GM18861 (cell line): Measurements from ENCODE around the gene MAFF.
"Not testable (repeated sequence)": the region's sequence is repeated elsewhere in the genome, so short reads cannot be mapped to it uniquely, and the experiment has no call there.

Experiments
- ATAC-seq: cut with Tn5 transposase; IDR thresholded peaks from one replicate; pipeline ENCODE4 v1.9.1; 2021; ENCODE audit not compliant: unreplicated experiment

MAFF gene

DNA sequence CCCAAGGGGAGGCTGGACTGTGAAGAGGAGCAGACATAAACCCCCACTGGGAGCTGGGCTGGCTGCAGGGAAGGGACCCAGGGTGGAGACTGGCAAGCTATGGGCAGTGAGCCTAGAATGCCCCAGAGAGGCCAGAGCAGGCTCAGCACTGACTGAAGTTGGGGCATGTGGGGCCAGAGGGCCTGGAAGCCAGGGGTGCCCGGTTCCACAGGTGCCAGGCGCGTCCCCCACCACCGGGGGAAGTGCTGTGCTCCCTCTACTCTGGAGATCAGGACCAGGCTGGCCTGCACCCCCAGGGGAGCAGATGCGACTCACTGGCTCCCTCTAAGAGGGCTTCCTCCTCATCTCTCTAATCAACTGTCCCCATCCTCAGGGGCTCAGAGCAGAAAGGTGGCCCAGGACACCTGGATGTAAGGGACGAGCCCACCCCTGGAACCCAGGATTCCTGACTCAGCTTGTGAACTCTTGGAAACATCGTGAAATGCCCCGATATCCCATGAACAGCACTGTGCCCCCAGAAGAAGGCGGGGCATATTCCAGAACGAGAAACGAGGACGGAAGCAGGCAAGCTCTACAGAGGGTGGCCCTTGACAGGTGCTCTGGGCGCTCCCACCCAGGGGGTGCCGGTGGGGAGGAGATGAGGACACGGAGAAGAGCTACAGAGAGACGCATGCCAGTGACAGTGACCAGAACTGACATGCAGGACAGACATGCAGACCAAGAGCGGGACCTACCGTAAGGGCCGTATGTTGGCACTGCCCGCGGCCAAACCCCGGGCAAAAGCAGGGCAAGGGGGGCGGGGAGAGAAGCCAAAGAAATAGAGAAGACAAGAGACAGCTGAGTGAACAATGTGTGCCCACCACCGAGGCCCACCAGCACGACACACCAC, 20.4 kb downstream of the MAFF start:
- ATAC-seq: no peak

- ATAC-seq: no peak
These were observed 21.0 kb downstream of the MAFF start for GRCh38 chr22:38222797-38223119.

- no peak for ATAC-seq
These were observed 21.6 kb downstream of the MAFF start for GRCh38 chr22:38223289-38223960.

- ATAC-seq: no peak
These were observed 25.3 kb downstream of the MAFF start for GRCh38 chr22:38226853-38227649.

DNA sequence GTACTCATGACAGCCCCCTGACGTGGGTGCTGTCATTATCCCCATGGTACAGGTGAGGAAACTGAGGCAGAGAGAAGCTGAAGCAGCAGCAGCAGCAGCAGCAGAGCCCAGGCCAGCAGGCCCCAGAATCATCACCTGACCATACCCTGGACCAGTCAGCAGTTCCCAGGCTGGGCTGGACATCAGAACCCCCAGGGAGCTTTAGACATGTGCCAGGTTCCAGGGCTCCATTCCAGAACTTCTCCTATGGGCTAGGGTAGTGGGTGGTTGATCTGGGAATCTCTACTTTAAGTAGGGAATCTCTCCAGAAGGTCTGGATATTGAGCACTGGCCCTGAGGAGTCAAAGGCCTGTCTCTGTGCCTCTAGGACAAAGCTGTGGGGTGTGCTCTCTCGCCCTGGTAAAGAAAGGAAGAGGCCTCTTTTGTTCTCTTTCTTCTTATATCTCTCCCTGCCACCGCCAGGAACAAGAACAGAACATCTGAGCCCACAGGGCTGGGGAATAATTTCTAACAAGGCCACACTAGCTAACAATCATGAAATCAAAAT, 26.6 kb downstream of the MAFF start:
- ATAC-seq: no peak

- ATAC-seq: no peak
These were observed 27.3 kb downstream of the MAFF start for GRCh38 chr22:38228873-38229740.

DNA sequence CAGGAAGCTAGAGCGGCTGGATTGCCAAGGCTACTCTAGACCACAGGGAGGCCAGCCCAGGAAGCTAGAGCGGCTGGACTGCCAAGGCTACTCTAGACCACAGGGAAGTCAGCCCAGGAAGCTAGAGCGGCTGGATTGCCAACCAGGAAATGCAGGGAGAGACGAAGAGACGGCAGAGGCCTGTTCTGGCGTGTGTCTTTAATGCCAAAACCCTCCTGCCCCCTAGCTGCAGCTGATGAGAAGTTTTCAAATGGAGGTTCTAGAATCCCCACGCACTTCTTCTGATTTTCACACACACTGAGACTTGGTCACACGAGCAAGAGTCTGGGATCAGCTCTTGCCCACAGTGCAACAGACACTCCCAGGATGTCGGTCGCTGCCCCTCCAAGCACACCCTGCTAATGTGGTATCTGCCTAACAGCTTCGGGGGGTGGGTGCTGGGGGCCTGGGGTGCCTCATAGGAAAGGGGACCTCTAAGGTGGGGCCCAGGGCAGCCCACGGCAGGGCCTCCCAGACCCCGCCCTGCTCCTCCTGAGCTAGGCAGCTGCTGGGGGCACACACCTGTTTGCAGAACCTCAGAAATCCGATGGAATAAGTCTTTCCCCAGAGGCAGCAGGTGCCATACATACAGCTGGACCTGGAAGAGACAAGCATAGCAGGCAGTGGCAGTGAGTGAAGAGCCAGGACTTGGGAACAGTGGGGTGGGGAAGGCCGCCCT, 28.5 kb downstream of the MAFF start:
- ATAC-seq: no peak

DNA sequence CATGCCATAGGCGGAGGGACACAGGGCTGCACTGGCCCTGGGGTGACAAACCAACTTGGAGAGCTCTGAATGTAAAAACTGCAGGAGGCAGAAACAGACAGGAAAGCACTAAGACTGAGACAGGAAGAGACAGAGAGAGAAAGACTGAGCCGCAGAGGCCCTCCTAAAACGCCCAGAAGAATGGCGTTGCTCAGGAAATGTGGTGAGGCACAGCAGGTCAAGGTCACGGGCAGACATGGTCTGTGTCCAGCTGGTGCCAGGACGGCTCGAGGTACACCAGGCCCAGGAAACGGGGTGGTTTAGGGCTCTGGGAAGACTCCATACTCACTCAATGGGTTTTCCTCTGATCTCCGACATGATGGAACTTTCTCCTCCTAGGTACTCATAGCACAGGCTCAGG, 29.1 kb downstream of the MAFF start:
- ATAC-seq: no peak

DNA sequence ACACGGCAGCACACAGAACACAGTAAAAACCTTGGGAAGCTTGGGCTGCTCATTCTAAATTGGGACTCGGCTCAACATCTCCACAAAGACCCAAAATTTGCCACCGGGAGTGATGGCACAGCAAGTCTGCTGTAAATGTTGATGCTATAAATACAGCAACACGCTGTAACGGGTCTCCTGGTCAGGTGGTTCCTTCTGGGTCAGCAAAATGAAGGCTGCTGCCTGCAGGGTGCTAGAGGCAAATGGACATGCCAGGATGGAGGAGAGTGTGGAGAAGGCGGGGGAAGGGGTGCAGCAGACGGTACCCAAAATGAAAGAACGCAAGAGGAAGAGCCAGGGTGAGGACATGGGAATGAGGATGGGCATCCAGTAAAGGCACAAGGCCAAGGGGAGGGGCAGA, 30.4 kb downstream of the MAFF start:
- ATAC-seq: no peak

DNA sequence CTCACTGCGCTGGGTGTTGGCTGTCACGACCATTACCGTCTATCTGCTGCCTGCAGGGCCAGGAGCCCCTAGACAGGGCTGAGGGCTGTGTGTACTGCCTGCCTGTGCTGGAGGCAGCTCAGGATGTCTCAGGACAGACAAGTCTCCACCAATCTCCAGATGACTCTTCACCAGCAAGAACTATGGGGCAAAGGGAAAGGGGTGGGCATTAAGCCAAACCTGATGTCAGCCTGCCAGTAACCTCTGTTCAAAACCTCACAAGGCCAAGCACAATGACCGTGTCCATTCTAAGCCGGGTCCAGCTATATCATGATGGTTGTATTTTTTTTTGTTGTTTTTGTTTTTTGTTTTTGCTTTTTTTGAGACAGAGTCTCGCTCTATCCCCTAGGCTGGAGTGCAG, 31.6 kb downstream of the MAFF start:
- ATAC-seq: no peak

DNA sequence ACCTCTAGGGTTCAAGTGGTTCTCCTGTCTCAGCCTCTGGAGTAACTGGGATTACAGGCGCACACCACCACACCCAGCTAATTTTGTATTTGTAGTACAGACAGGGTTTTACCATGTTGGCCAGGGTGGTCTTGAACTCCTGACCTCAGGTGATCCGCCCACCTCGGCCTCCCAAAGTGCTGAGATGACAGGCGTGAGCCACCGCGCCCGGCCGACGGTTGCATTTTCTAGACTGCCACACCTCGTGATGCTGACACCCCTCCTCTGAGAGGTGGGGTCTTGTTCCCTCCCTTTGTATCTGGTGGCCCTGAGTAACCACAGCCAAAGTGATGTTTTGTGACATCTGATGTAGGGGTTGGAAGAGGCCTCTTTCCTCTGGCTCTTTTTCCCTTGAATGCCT, 32.1 kb downstream of the MAFF start:
- ATAC-seq: not testable (repeated sequence)

DNA sequence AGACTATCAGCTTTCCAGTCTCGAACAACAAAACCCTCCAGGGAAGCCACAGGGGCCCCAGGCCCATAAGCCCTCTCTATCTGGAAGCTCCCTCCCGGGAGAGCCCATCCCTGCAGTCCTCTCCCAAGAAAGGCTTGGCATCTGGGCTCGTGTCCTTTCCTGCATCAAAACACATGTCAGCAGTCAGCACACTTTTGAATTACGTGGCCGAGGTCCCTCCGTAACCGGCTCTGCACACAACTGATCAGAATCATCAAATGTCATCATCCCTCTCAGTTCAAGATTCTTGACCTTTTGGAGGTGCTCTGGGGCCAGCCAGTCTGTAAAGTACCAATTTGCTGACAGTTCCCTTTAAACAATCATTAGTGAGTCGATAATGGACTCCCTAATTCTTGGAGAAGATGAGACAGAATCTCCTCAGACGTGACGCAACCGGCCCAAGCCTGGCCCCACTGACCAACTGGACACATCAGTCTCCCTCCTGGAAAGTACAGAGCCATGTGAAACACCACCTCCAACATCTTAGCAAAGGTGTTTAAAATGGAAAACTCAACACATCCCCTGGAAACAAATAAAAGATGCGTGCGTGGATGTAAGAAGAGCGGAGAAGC, 33.6 kb downstream of the MAFF start:
- ATAC-seq: no peak

DNA sequence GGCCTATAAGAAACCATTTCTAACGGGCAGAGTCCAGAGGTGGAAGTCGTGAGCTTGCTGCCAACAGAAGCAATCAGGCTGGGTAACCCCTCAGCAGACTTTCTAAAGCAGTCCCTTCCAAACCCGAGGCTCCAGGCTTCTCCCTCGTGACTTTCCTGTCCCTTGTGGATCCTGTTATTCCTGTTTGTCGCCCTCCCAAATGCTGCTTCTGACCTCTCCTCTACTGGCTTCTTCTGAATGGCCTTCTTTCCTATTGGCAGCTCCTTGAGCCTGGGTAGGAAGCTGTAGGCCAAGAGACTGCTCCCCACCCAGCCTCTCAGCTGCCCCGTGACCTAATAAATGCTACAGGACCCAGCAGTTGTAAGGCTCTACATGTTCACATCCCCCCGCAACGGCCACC, 35.0 kb downstream of the MAFF start:
- ATAC-seq: no peak

DNA sequence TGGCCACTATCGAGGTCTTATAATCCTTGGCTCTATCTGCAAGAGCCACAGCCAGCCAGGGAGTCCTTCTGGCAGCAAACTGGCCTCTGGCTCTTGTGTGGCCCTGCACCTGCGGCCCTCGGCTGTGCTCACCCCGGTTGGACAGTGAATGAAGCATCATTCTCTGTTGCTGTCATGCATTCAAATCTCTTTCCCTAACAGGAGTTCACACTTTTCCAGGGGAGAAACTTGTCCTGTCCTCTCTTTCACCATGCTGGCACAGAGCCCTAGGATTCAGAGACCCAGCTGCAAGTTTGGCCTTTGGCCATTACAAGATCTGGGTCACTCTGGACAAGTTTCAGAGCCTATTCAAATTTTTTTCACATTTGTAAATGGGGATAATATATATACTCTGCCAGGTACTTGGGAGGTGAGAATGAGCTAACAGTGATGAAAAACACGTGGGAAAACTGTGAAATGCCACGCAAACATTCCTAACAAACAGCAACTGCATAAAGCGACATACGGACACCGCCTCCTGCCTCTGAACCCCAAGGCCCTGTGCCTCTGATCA, 36.8 kb downstream of the MAFF start:
- ATAC-seq: no peak

DNA sequence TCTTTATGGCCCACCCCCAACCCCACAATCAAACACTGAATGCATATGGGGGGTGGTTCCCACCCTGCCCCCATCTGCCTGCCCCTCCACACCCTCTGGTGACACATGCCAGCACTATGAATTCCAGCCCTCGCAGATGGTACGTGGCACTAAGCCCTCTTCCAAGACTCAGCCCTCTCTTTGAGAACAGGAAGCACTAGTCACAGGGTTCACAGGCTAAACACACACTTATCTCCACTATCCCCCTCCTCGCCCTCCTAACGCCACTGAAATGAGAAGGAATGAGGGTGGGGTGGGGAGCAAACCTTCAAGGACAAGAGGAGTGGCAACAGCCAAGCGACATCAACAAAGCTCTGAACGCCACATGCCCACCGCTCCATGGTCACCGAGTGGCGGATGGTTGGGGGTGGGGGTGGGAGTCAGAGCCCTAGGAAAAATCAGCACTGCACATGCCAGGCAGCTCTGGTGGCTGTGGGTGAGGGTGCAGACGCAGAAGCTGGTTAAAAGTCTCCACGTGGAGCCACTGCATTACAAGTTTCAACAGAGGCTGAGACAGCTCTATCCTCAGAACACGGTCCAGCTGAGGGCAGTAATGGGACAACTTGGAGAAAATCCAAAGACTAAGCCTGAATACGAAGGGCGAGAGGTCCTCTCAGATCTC, 37.4 kb downstream of the MAFF start:
- ATAC-seq: no peak

- ATAC-seq: no peak
These were observed 39.0 kb downstream of the MAFF start for GRCh38 chr22:38240734-38241252.

GRCh38 chr22:38243007-38243765, 41.4 kb downstream of the MAFF start:
- ATAC-seq: no peak

DNA sequence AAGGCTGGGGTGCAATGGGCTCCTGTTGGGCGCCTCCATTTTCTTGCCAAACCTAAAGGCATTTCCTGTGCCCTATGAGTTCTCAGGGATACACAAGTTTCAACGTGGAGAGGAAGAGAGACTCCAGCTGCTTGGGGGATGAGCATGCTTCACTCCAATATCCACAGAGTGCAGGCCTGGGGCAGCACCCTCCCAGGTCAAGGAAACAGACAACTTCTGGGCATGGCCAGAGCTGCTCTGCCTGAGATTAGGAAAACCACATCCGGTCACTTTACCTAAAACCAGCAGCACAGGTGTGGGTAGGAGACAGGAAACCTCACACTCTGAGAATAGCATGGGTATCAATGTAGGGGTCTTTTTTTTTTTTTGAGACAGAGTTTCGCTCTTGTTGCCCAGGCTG, 42.3 kb downstream of the MAFF start:
- ATAC-seq: no peak
